GM12891 (cell line): ENCODE measurements around the gene CCDC102B.

ENCODE experiments used
- PAX5 ChIP-seq: IDR thresholded peaks from 2 replicates; pipeline ENCODE4 v1.6.1; 2011; ENCODE audit warnings: low read length, moderate library complexity, mild to moderate bottlenecking; ENCODE audit not compliant: insufficient read depth, severe bottlenecking
- POLR2A ChIP-seq: IDR thresholded peaks from 2 replicates; pipeline ENCODE4 v1.6.1; 2011; ENCODE audit warnings: low read depth, low read length, control low read depth
- POLR2AphosphoS5 ChIP-seq: IDR thresholded peaks from 2 replicates; pipeline ENCODE4 v1.6.1; 2011; ENCODE audit warnings: low read depth, low read length, control low read depth
- POU2F2 ChIP-seq: IDR thresholded peaks from 2 replicates; pipeline ENCODE4 v1.6.1; 2011; ENCODE audit warnings: low read depth, mild to moderate bottlenecking, control low read depth, low read length, moderate library complexity
- SPI1 ChIP-seq: IDR thresholded peaks from 2 replicates; pipeline ENCODE4 v1.6.1; 2011; ENCODE audit warnings: low read depth, low read length, control low read depth
- TAF1 ChIP-seq: IDR thresholded peaks from 2 replicates; pipeline ENCODE4 v1.6.1; 2011; ENCODE audit warnings: low read depth, low read length, control low read depth

DNA sequence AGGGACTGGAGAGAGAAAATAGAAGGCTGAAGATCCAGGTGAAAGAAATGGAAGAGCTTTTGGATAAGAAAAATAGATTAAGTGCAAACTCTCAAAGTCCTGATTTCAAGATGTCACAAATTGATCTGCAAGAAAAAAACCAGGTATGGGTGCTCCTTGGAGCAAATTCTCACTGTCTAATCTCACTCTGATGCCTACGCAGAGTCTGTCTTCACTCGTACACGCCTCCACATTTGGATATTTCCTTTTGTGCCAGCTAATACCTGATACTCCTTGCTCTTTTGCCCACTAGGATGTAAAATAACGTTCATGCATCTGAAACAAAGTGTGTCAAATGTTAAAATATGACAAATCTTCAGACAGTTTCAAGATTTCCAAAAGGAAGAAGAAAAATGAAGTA, 99.4 kb downstream of the CCDC102B start:
- TF ChIP-seq POLR2A (no peak), POLR2AphosphoS5 (no peak), TAF1 (no peak), PAX5 (no peak), SPI1 (no peak), POU2F2 (no peak)
